PC-3 (cell line): ENCODE measurements around the gene RPL10A.

Source experiments
- EZH2 ChIP-seq: fragments of 300-600 bp; sonication (generic); IDR thresholded peaks from one replicate; pipeline ENCODE4 v1.6.1; 2017; ENCODE audit warnings: antibody characterized with exemption, mild to moderate bottlenecking, low read length; ENCODE audit not compliant: unreplicated experiment
- TF ChIP-seq, protein P1 (sequence below): fragments of 300-600 bp; sonication (generic); conservative IDR thresholded peaks from 2 replicates; pipeline ENCODE4 v1.5.1; 2017; ENCODE audit warnings: antibody characterized with exemption, low read depth, mild to moderate bottlenecking, low read length

DNA sequence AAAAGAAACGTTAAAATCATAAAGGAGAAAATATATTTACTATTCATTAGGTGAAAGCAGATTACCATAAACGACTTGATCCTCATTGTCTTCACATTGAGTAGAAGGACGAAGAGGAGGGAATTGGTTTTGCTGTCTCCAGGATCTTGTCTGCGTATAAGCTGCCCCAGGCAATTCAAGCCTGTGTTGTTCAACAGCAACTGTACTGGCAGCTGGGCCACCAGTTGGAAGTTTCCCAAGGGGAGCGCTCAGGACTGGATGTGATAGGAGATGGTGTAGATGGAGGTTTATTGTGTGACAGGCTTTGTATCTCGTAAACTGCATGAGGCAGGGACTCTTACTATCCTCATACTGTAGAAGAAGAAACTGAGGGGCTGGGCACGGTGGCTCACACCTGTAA is 20.0 kb upstream of the RPL10A start:
- TF ChIP-seq, protein P1, sequence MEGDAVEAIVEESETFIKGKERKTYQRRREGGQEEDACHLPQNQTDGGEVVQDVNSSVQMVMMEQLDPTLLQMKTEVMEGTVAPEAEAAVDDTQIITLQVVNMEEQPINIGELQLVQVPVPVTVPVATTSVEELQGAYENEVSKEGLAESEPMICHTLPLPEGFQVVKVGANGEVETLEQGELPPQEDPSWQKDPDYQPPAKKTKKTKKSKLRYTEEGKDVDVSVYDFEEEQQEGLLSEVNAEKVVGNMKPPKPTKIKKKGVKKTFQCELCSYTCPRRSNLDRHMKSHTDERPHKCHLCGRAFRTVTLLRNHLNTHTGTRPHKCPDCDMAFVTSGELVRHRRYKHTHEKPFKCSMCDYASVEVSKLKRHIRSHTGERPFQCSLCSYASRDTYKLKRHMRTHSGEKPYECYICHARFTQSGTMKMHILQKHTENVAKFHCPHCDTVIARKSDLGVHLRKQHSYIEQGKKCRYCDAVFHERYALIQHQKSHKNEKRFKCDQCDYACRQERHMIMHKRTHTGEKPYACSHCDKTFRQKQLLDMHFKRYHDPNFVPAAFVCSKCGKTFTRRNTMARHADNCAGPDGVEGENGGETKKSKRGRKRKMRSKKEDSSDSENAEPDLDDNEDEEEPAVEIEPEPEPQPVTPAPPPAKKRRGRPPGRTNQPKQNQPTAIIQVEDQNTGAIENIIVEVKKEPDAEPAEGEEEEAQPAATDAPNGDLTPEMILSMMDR: no peak
- TF ChIP-seq EZH2: no peak
